AG09319 (cell line): Measurements from ENCODE around the gene HTR7.
"Not testable (repeated sequence)": the region's sequence is repeated elsewhere in the genome, so short reads cannot be mapped to it uniquely, and the experiment has no call there.

ENCODE experiments used
- DNase-seq: peaks from one replicate; pipeline ENCODE4 v3.0.0-alpha.2; 2010; ENCODE audit warnings: low read depth; ENCODE audit errors: extremely low read depth
- CTCF ChIP-seq: IDR thresholded peaks from 2 replicates; pipeline ENCODE4 v1.5.1; 2011; ENCODE audit warnings: low read depth, mild to moderate bottlenecking, inconsistent platforms, low read length, moderate library complexity

Gene HTR7

DNA sequence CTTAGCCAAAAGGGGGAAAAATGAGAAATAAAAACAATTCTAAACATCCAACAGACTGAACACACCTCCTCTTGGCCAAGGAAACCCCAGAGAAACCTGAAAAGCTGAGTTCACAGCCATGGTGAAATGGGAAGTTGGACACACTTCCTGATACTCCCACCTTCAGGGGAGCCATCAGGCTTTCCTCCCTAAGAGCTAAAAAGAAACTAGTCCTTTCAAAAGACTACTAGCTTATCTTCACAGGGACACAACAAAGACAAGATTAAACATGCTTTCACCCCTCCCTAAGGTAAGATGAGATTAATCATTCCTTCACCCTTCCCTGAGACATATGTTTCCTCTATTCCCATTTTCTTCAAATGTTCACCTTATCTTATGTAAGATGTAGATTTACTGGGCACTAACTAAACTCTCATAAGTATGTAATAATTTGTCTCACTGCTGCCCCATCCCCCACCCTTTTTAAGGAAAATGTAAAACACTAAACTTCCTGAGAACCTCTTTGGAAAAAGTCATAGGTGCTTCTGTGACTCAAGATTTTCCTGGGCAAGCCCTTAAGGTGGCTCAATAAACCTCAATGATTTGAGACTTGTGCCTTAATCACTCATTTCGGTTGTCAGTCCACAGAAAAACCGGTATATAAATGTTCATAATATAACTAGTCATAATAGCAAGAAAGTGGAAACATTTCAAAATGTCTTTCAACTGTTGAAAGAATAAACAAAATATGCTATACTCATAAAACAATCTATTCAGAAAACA is 40.5 kb downstream of the HTR7 start:
- no peak for DNase-seq
- TF ChIP-seq CTCF: no peak

DNA sequence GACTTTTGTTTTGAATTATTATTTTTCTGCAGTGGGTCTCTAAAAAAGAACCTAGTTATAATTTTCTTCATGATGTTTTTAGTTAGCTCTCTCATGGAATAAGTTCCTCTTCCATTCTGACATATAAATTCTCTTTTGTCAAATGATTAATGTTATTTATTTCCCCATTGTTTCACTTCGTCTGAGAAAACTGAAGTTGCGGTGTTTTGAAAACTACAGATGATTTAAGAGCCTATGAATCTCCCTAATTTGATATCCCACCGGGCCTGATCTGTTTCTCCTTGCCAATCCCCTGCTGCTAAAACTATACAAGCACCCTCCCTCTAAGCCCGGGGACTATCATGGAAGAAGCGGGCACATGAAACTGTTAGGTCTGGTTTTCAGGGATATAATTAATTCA is 41.4 kb downstream of the HTR7 start:
- no peak for TF ChIP-seq CTCF
- DNase-seq: no peak

DNA sequence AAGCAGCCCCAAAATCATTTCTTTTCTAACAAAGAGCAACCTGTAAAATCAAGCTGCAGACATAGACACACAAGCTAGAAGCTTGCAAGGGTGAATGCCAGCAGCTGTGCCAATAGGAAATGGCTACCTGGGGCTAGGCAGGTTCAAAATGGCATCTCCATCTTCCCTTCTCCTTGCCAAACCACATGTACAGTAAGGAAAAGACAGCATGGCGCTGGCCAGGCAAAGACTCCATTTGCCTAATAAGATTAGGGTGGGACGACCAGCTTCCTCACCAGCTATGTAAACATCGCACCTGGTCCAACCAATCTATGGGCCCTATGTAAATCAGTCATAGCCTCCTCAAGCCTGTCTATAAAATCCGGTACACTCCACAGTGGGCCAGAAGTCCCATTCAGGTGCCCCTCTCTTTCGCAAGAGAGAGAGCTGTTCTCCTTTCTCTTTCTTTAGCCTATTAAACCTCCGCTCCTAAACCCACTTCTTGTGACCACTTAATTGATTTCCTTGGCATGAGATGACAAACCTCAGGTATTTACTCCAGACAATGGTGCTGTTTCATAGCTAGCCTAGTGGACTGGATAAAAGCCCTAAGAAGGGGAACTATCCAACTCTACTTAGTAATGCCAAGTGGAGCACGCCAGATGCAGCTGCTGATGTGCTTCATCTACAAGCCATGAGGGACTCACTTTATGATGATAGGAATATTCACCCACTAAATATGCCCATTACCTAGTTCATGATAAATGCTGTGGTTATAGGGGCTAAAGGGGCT is 44.1 kb downstream of the HTR7 start:
- no peak for DNase-seq

GRCh38 chr10:90807106-90807505 is 50.7 kb downstream of the HTR7 start:
- not testable (repeated sequence) for DNase-seq

More for the DNA sequence above, 44.1 kb downstream of the HTR7 start:
- no peak for TF ChIP-seq CTCF

DNA sequence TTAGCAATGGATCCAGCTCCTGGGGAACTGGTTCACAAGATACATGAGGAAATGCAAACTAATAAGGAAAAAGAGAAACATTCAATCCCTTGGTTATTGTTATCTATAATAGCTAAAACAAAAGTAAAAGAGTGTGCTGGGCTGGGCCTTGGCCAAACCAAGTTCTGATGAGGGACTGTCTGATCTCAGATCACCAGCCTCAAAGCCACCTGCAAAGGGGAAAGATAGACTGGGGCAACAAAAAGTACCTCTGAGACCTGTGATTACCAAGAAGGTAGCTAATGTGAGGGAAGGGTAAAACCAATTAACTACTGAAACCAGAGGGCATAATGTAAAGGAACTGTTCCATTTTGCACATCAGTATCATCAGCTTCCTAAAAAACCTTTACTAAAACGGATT is 51.2 kb downstream of the HTR7 start:
- no peak for DNase-seq
- TF ChIP-seq CTCF: no peak

DNA sequence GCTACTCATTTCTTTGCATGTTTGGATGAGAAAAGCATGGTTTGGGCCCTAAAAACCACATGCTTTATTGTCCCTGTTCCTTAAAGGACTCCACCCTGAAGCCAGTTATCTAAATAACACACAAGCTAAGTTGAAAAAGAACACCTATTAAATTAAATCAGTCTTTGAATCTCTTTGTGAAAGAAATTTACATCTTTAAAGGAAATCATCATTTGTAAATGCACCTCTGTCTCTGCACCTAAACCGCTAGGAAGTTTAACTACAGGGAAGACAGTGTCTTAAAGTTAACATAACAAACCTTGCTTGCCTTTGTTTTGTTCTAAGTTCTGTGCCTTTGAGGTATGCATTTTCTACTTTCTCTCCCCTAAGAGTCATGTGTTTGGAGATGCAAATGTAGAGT is 52.6 kb downstream of the HTR7 start:
- no peak for TF ChIP-seq CTCF
- no peak for DNase-seq

DNA sequence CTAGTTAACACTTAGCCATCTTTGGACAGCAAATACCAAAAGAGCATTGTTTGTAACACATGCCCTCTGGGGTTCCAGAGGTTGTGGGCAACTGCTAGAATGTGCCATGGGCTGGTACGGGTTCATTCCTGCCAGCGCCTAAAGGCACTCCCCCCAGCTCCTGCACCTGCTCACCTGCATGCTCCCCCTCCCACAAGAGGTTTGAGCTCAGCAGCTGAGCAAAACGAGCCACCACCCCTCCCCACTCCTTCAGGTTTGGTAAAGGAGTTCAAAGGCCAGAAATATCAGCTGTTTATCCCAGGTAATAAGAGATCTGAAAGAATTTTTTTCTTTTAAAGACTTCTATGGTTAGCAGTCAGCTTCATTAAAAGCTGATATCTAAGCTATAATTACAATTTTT is 53.5 kb downstream of the HTR7 start:
- TF ChIP-seq CTCF: no peak
- no peak for DNase-seq

DNA sequence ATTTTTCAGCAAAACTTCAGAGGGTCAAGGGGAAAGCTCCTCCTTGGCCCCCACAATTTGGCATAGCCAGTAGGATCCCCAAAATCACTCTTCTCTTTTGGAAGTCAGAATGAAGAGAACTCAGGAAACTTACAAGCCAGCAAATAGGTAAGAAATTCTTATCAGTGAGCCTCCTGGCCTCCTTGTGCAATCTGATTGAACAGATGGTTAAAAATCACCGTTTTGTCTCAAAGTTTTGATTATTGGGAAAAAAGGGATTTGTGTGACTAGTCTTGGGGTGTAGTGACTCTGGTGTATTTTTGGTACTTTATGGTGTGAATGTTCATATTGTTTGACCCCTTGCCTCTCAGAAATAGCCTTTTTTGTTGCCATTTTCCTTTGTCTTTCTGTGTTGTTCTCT is 56.2 kb downstream of the HTR7 start:
- DNase-seq: no peak
- no peak for TF ChIP-seq CTCF
